ENCODE measurements around the gene OR2V1. TPM values are rescaled to one million over a fixed set of nuclear protein-coding genes. Genes with fewer than 3 reads are reported as not detected.

Gene OR2V1
- total and polyA plus RNA-seq, 2 of the 4 experiments (the other 2 are of a cell fraction), result not detected

DNA sequence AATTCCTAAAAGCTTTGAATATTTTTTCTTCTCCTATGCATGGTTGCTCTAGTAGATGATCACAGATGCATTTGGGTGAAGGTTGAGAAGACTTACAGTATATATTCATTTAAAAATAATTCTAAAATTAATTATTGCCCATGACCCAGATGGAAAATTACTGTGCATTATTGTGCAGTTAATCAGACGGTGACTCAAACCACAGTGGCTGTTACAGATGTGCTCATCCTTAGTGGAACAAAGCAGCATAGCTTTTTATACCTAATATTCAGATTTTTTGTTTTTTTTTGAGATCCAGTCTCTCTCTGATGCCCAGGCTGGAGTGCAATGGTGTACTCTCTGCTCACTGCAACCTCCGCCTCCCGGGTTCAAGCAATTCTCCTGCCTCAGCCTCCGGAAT lies 10.7 kb downstream of the OR2V1 start:
- WGBS, 2 experiments (ENCODE audit: extremely low coverage in 2 of 2, insufficient read length in 1 of 2), result no CpG with 5 or more reads among the region's 4 CpGs
- H4K20me1 ChIP-seq (ENCODE audit: insufficient read depth, low read length), result no peaks in the 10 kb centered on the region
- no peak overlapping the region for H3K23ac ChIP-seq (ENCODE audit: low read depth, low read length)
- ATAC-seq (ENCODE audit: low read depth), result peak; percentile 42; the same call in 1 of the 2 replicates
- dilution Hi-C loops (cut with HindIII; ENCODE audit: low sequenced_read_pairs, unreplicated experiment) (no loop called here), in situ Hi-C loops (cut with MboI; ENCODE audit: low sequenced_read_pairs) (no loop called here), intact Hi-C loops (cut with micrococcal nuclease) (no loop called here)
- no peak overlapping the region for H2AFZ ChIP-seq (replicated peaks; ENCODE audit: low read length, poor library complexity)
- H2BK15ac ChIP-seq (ENCODE audit: low read depth, low read length), result no peak overlapping the region
- H2BK20ac ChIP-seq (ENCODE audit: low read depth, low read length), result no peak overlapping the region
- H3K4me1 ChIP-seq (ENCODE audit: control insufficient read depth, insufficient read depth, low read length), result no peaks in the 10 kb centered on the region
- H3K56ac ChIP-seq (ENCODE audit: extremely low read depth, insufficient read depth, low read length), result no peak overlapping the region
- no peak overlapping the region for H2BK120ac ChIP-seq (ENCODE audit: low read depth, low read length)
- H2AK9ac ChIP-seq (replicated peaks; ENCODE audit: low read depth, low read length, poor library complexity), result no peak overlapping the region
- no peak overlapping the region for H3K18ac ChIP-seq (ENCODE audit: low read depth, low read length)
- no peaks in the 10 kb centered on the region for H3K79me1 ChIP-seq (ENCODE audit: low read depth in 1 of 2, low read length in 2 of 2)
- CTCF ChIA-PET, result interaction anchor here (0.8 kb wide), 1 partner anchor 39 kb away, joined by 3 read pairs; no protein-coding TSS in a partner anchor
- no peak overlapping the region for H2BK5ac ChIP-seq (ENCODE audit: low read depth, low read length, poor library complexity, severe bottlenecking)
- H3K27me3 ChIP-seq (ENCODE audit: control insufficient read depth, insufficient read depth, low read length), result peaks cover 2% of the 10 kb centered on the region; the same call in 1 of the 2 replicates
- no peak for TF ChIP-seq MAFK (IDR thresholded peaks at IDR 0.05; ENCODE audit: low read depth, low read length)
- no peak for TF ChIP-seq RAD21 (IDR thresholded peaks at IDR 0.05; ENCODE audit: low read length)
- TF ChIP-seq RCOR1 (IDR thresholded peaks at IDR 0.05; ENCODE audit: insufficient replicate concordance, low read length), result no peak
- TF ChIP-seq, protein P1, sequence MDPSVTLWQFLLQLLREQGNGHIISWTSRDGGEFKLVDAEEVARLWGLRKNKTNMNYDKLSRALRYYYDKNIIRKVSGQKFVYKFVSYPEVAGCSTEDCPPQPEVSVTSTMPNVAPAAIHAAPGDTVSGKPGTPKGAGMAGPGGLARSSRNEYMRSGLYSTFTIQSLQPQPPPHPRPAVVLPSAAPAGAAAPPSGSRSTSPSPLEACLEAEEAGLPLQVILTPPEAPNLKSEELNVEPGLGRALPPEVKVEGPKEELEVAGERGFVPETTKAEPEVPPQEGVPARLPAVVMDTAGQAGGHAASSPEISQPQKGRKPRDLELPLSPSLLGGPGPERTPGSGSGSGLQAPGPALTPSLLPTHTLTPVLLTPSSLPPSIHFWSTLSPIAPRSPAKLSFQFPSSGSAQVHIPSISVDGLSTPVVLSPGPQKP (IDR thresholded peaks at IDR 0.05; ENCODE audit: borderline replicate concordance, low read depth, low read length), result no peak
- TF ChIP-seq NFE2L2 (IDR thresholded peaks at IDR 0.05; ENCODE audit: low read depth, low read length), result no peak
- TF ChIP-seq RFX5 (IDR thresholded peaks at IDR 0.05; ENCODE audit: low read depth, low read length), result no peak
- no peak for TF ChIP-seq CHD1 (IDR thresholded peaks at IDR 0.05; ENCODE audit: low read depth, low read length)
- no peak for TF ChIP-seq MXI1 (IDR thresholded peaks at IDR 0.05; ENCODE audit: borderline replicate concordance, low read depth, low read length)
- TF ChIP-seq, protein P2, sequence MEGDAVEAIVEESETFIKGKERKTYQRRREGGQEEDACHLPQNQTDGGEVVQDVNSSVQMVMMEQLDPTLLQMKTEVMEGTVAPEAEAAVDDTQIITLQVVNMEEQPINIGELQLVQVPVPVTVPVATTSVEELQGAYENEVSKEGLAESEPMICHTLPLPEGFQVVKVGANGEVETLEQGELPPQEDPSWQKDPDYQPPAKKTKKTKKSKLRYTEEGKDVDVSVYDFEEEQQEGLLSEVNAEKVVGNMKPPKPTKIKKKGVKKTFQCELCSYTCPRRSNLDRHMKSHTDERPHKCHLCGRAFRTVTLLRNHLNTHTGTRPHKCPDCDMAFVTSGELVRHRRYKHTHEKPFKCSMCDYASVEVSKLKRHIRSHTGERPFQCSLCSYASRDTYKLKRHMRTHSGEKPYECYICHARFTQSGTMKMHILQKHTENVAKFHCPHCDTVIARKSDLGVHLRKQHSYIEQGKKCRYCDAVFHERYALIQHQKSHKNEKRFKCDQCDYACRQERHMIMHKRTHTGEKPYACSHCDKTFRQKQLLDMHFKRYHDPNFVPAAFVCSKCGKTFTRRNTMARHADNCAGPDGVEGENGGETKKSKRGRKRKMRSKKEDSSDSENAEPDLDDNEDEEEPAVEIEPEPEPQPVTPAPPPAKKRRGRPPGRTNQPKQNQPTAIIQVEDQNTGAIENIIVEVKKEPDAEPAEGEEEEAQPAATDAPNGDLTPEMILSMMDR (conservative IDR thresholded peaks at IDR 0.05; ENCODE audit: low read depth, low read length), result no peak
- no peak for TF ChIP-seq SMC3 (IDR thresholded peaks at IDR 0.05; ENCODE audit: low read depth, low read length)
- no peak for TF ChIP-seq BHLHE40 (IDR thresholded peaks at IDR 0.05; ENCODE audit: low read depth, low read length)
- TF ChIP-seq CEBPB (IDR thresholded peaks at IDR 0.05; ENCODE audit: low read depth, low read length), result no peak
- TF ChIP-seq FOS (IDR thresholded peaks at IDR 0.05; ENCODE audit: low read depth, low read length), result no peak
- no peak for TF ChIP-seq POLR2A (IDR thresholded peaks at IDR 0.05; ENCODE audit: low read depth, low read length)
- TF ChIP-seq MAZ (IDR thresholded peaks at IDR 0.05; ENCODE audit: borderline replicate concordance, low read depth, low read length), result no peak
- BruUV-seq (replicated peaks), result no TSS peak
- DNase-seq, result peak; percentile 41
- no peaks in the 10 kb centered on the region for H3K9me1 ChIP-seq (ENCODE audit: insufficient read depth, low read length)
- no peak overlapping the region for H4K8ac ChIP-seq (ENCODE audit: low read depth in 2 of 2, low read length in 2 of 2)
- no peak overlapping the region for H4K91ac ChIP-seq (ENCODE audit: insufficient read depth, low read depth, low read length)
- POLR2A ChIA-PET (ENCODE audit: unreplicated experiment), result no interaction called here
- H3K9ac ChIP-seq (ENCODE audit: low read depth, low read length), result no peak overlapping the region
- H3K27ac ChIP-seq (ENCODE audit: insufficient read depth, low read length), result no peak overlapping the region
- H3K4me3 ChIP-seq (ENCODE audit: insufficient read depth, low read depth, low read length), result no peak overlapping the region
- H3K36me3 ChIP-seq (ENCODE audit: control insufficient read depth, insufficient read depth, low read length), result no peaks in the 10 kb centered on the region
- no peak overlapping the region for H3K14ac ChIP-seq (replicated peaks; ENCODE audit: low read depth, low read length)
- H3K4ac ChIP-seq (ENCODE audit: low read depth, low read length), result no peak overlapping the region
- no peak overlapping the region for H2AK5ac ChIP-seq (ENCODE audit: low read depth, low read length)
- H3K9me3 ChIP-seq (ENCODE audit: control insufficient read depth, insufficient read depth, low read length), result peaks cover 1% of the 10 kb centered on the region; the same call in 1 of the 2 replicates
- no peak overlapping the region for H3K4me2 ChIP-seq (ENCODE audit: low read depth, low read length)
- no peak overlapping the region for H4K5ac ChIP-seq (ENCODE audit: low read depth, low read length)
